ENCODE measurements around the gene ERCC6L2.

ERCC6L2 gene

GRCh38 chr9:95896580-95896979 lies 21.1 kb downstream of the ERCC6L2 start:
- Histone ChIP-seq H3K4me3 (ENCODE audit: low read depth, low read length) (no peak overlapping the region), H3K9me3 (ENCODE audit: control insufficient read depth, insufficient read depth, low read length) (no peaks in the 10 kb centered on the region), H3K36me3 (ENCODE audit: control insufficient read depth, insufficient read depth, low read length) (peaks cover 2% of the 10 kb centered on the region), H3K9ac (ENCODE audit: low read depth, low read length) (no peak overlapping the region), H3K4me1 (ENCODE audit: control insufficient read depth, insufficient read depth, low read length) (no peaks in the 10 kb centered on the region), H3K27me3 (ENCODE audit: control insufficient read depth, insufficient read depth, low read length) (no peaks in the 10 kb centered on the region)

DNA sequence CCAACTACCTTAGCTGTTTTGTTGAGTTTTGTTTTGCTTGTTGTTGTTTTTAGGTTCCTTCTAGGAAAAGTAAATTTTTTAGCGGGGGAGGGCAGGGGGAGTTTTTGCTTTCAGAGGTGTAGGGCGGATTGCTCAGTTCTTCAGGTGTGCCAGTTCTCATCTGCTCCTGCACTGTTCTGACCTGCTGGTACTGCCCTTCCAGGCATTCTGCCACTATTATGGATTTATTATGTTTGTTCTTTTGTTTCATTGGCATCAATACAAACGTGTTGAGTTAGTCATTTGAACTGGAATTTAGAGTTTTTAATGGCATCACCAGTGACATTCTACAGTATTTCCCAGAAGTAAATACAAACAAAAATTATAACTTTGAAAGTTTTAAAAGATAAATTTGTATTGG lies 26.0 kb downstream of the ERCC6L2 start:
- Histone ChIP-seq H3K4me1 (ENCODE audit: control insufficient read depth, insufficient read depth, low read length) (no peaks in the 10 kb centered on the region), H3K4me3 (ENCODE audit: low read depth, low read length) (no peak overlapping the region), H3K9me3 (ENCODE audit: control insufficient read depth, insufficient read depth, low read length) (no peaks in the 10 kb centered on the region), H3K9ac (ENCODE audit: low read depth, low read length) (no peak overlapping the region), H3K27me3 (ENCODE audit: control insufficient read depth, insufficient read depth, low read length) (no peaks in the 10 kb centered on the region), H3K36me3 (ENCODE audit: control insufficient read depth, insufficient read depth, low read length) (peaks cover 2% of the 10 kb centered on the region)

DNA sequence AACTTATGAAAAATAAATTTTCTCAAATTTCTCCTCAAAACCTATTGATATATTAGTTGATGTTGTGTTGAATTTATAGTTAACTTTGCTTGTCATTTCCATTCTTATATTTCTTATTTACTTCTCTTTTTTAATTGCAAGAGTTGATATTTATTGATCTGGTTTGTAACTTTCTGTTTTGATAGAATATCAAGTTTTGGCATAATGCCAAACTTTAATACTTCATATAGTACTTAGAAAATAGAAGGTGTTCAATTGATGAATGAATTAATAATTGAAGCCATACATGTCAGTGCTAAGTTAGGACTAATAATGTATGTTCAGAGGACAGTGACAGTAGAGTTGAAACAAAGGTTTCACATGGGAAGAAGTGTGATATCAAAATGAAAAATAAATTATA lies 27.9 kb downstream of the ERCC6L2 start:
- H3K4me1 ChIP-seq (ENCODE audit: control insufficient read depth, insufficient read depth, low read length), result no peaks in the 10 kb centered on the region
- no peaks in the 10 kb centered on the region for H3K27me3 ChIP-seq (ENCODE audit: control insufficient read depth, insufficient read depth, low read length)
- no peaks in the 10 kb centered on the region for H3K9me3 ChIP-seq (ENCODE audit: control insufficient read depth, insufficient read depth, low read length)
- no peak overlapping the region for H3K9ac ChIP-seq (ENCODE audit: low read depth, low read length)
- peaks cover 2% of the 10 kb centered on the region for H3K36me3 ChIP-seq (ENCODE audit: control insufficient read depth, insufficient read depth, low read length)
- no peak overlapping the region for H3K4me3 ChIP-seq (ENCODE audit: low read depth, low read length)

DNA sequence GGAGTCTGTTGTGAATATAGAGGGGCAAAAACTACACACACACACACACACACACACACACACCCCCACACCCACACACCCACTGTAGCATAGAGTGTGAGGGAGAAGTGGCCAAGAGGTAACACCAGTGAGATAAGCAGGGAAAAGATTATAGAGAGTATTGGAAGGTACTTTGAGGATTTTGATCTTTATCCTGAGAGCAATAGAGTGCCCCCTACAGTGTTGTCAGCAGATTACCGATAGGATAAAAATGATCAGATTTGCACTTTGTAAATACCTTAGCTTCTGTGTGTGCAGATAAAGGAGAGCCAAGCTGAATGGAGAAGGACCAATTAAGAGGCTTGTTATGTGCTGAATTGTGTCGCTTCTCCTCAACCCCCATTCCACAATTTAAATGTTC lies 32.3 kb downstream of the ERCC6L2 start:
- no peaks in the 10 kb centered on the region for H3K36me3 ChIP-seq (ENCODE audit: control insufficient read depth, insufficient read depth, low read length)
- no peak overlapping the region for H3K4me3 ChIP-seq (ENCODE audit: low read depth, low read length)
- no peak overlapping the region for H3K9ac ChIP-seq (ENCODE audit: low read depth, low read length)
- no peaks in the 10 kb centered on the region for H3K4me1 ChIP-seq (ENCODE audit: control insufficient read depth, insufficient read depth, low read length)
- no peaks in the 10 kb centered on the region for H3K9me3 ChIP-seq (ENCODE audit: control insufficient read depth, insufficient read depth, low read length)
- H3K27me3 ChIP-seq (ENCODE audit: control insufficient read depth, insufficient read depth, low read length), result no peaks in the 10 kb centered on the region

- no peak overlapping the region for H3K4me3 ChIP-seq (ENCODE audit: low read depth, low read length)
- no peaks in the 10 kb centered on the region for H3K9me3 ChIP-seq (ENCODE audit: control insufficient read depth, insufficient read depth, low read length)
- no peaks in the 10 kb centered on the region for H3K4me1 ChIP-seq (ENCODE audit: control insufficient read depth, insufficient read depth, low read length)
Observed at GRCh38 chr9:95910023-95910707, 34.7 kb downstream of the ERCC6L2 start.

GRCh38 chr9:95910770-95911340 lies 35.4 kb downstream of the ERCC6L2 start:
- H3K36me3 ChIP-seq (ENCODE audit: control insufficient read depth, insufficient read depth, low read length), result no peaks in the 10 kb centered on the region
- no peak overlapping the region for H3K4me3 ChIP-seq (ENCODE audit: low read depth, low read length)
- no peaks in the 10 kb centered on the region for H3K27me3 ChIP-seq (ENCODE audit: control insufficient read depth, insufficient read depth, low read length)

More at GRCh38 chr9:95910023-95910707, 34.7 kb downstream of the ERCC6L2 start:
- H3K36me3 ChIP-seq (ENCODE audit: control insufficient read depth, insufficient read depth, low read length), result no peaks in the 10 kb centered on the region
- no peak overlapping the region for H3K9ac ChIP-seq (ENCODE audit: low read depth, low read length)
- no peaks in the 10 kb centered on the region for H3K27me3 ChIP-seq (ENCODE audit: control insufficient read depth, insufficient read depth, low read length)

DNA sequence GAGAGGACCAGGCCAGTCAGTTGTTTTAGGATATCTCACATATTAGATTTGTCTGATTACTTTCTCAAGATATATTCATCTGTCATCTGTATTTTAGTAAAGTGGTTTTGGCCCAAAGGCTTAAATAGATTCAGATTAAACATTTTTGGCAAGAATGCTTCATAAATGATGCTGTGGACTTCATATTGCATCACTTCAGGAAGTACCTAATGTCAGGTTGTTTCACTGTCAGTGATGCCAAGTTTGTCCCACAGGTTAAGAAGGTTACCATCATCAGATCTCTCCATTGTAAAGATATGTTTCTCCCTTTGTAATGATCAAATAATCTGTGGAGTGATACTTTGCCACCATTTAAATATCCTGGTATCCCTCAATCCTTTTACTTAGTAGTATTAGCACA lies 37.3 kb downstream of the ERCC6L2 start:
- Histone ChIP-seq H3K4me3 (ENCODE audit: low read depth, low read length) (no peak overlapping the region), H3K4me1 (ENCODE audit: control insufficient read depth, insufficient read depth, low read length) (no peaks in the 10 kb centered on the region), H3K36me3 (ENCODE audit: control insufficient read depth, insufficient read depth, low read length) (no peaks in the 10 kb centered on the region), H3K9ac (ENCODE audit: low read depth, low read length) (no peak overlapping the region), H3K27me3 (ENCODE audit: control insufficient read depth, insufficient read depth, low read length) (no peaks in the 10 kb centered on the region), H3K9me3 (ENCODE audit: control insufficient read depth, insufficient read depth, low read length) (no peaks in the 10 kb centered on the region)

More at GRCh38 chr9:95910770-95911340, 35.4 kb downstream of the ERCC6L2 start:
- Histone ChIP-seq H3K9me3 (ENCODE audit: control insufficient read depth, insufficient read depth, low read length) (no peaks in the 10 kb centered on the region), H3K4me1 (ENCODE audit: control insufficient read depth, insufficient read depth, low read length) (no peaks in the 10 kb centered on the region), H3K9ac (ENCODE audit: low read depth, low read length) (no peak overlapping the region)

- Histone ChIP-seq H3K36me3 (ENCODE audit: control insufficient read depth, insufficient read depth, low read length) (no peaks in the 10 kb centered on the region), H3K27me3 (ENCODE audit: control insufficient read depth, insufficient read depth, low read length) (no peaks in the 10 kb centered on the region), H3K9me3 (ENCODE audit: control insufficient read depth, insufficient read depth, low read length) (peaks cover 2% of the 10 kb centered on the region), H3K9ac (ENCODE audit: low read depth, low read length) (no peak overlapping the region), H3K4me1 (ENCODE audit: control insufficient read depth, insufficient read depth, low read length) (peaks cover 3% of the 10 kb centered on the region), H3K4me3 (ENCODE audit: low read depth, low read length) (no peak overlapping the region)
Observed at GRCh38 chr9:95920017-95920416, 44.5 kb downstream of the ERCC6L2 start.

GRCh38 chr9:95923794-95924193 lies 48.3 kb downstream of the ERCC6L2 start:
- Histone ChIP-seq H3K9me3 (ENCODE audit: control insufficient read depth, insufficient read depth, low read length) (peaks cover 2% of the 10 kb centered on the region), H3K36me3 (ENCODE audit: control insufficient read depth, insufficient read depth, low read length) (no peaks in the 10 kb centered on the region), H3K9ac (ENCODE audit: low read depth, low read length) (no peak overlapping the region), H3K4me3 (ENCODE audit: low read depth, low read length) (no peak overlapping the region), H3K4me1 (ENCODE audit: control insufficient read depth, insufficient read depth, low read length) (peaks cover 8% of the 10 kb centered on the region), H3K27me3 (ENCODE audit: control insufficient read depth, insufficient read depth, low read length) (no peaks in the 10 kb centered on the region)

GRCh38 chr9:95924987-95925386 lies 49.5 kb downstream of the ERCC6L2 start:
- no peak overlapping the region for H3K4me3 ChIP-seq (ENCODE audit: low read depth, low read length)
- no peaks in the 10 kb centered on the region for H3K27me3 ChIP-seq (ENCODE audit: control insufficient read depth, insufficient read depth, low read length)
- peaks cover 8% of the 10 kb centered on the region for H3K4me1 ChIP-seq (ENCODE audit: control insufficient read depth, insufficient read depth, low read length)
- H3K9ac ChIP-seq (ENCODE audit: low read depth, low read length), result no peak overlapping the region
- no peaks in the 10 kb centered on the region for H3K36me3 ChIP-seq (ENCODE audit: control insufficient read depth, insufficient read depth, low read length)
- H3K9me3 ChIP-seq (ENCODE audit: control insufficient read depth, insufficient read depth, low read length), result peaks cover 2% of the 10 kb centered on the region

GRCh38 chr9:95927271-95928004 lies 51.9 kb downstream of the ERCC6L2 start:
- H3K27me3 ChIP-seq (ENCODE audit: control insufficient read depth, insufficient read depth, low read length), result no peaks in the 10 kb centered on the region
- H3K9ac ChIP-seq (ENCODE audit: low read depth, low read length), result no peak overlapping the region
- peaks cover 8% of the 10 kb centered on the region for H3K4me1 ChIP-seq (ENCODE audit: control insufficient read depth, insufficient read depth, low read length)
- H3K4me3 ChIP-seq (ENCODE audit: low read depth, low read length), result no peak overlapping the region
- H3K9me3 ChIP-seq (ENCODE audit: control insufficient read depth, insufficient read depth, low read length), result no peaks in the 10 kb centered on the region
- H3K36me3 ChIP-seq (ENCODE audit: control insufficient read depth, insufficient read depth, low read length), result no peaks in the 10 kb centered on the region

DNA sequence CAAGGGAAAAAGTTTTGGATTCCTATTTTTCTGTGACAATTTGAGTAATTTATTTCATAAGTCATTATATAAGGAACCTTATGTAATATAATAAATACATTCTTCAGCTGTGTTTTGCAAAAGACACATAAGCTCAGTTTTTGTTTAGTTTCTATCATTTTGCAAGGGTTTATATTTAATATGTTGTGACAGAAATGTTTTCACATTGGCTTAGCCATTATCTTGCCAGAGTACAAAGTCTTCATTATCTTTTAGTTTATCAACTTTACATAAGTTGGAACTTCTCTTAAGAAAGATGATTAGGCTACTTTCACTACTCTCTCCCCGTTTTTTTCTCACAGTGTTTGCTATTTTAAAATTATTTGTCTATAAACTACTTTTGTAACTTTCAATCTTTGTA lies 54.8 kb downstream of the ERCC6L2 start:
- no peak overlapping the region for H3K9ac ChIP-seq (ENCODE audit: low read depth, low read length)
- no peaks in the 10 kb centered on the region for H3K36me3 ChIP-seq (ENCODE audit: control insufficient read depth, insufficient read depth, low read length)
- H3K4me1 ChIP-seq (ENCODE audit: control insufficient read depth, insufficient read depth, low read length), result peaks cover 5% of the 10 kb centered on the region
- no peak overlapping the region for H3K4me3 ChIP-seq (ENCODE audit: low read depth, low read length)
- no peaks in the 10 kb centered on the region for H3K9me3 ChIP-seq (ENCODE audit: control insufficient read depth, insufficient read depth, low read length)
- no peaks in the 10 kb centered on the region for H3K27me3 ChIP-seq (ENCODE audit: control insufficient read depth, insufficient read depth, low read length)
